Calu3 (cell line): ENCODE results near the gene MYH9. TPM values are rescaled to one million over a fixed set of nuclear protein-coding genes. Genes with fewer than 3 reads are reported as not detected.

Source experiments
- BruUV-seq: library from RNA; stranded (reverse); fragments of 400-500 nt; replicated peaks from 2 replicates; lab custom pipeline; 2021; lab: Mats Ljungman, UMichigan
- CTCF ChIA-PET: fragments of 300-600 bp; sonication (Branson Sonifier 250); formaldehyde crosslinking; loops from one replicate; lab custom pipeline; 2022; ENCODE audit warnings: antibody characterized with exemption; lab: Charles Lee
- DNase-seq: peaks from one replicate; pipeline ENCODE4 v3.0.0; 2022
- H3K27ac Mint-ChIP-seq: one replicate; pipeline ENCODE4 v1.8.0; 2022; ENCODE audit warnings: mixed read lengths; ENCODE audit not compliant: unreplicated experiment
- H3K27me3 Mint-ChIP-seq: one replicate; pipeline ENCODE4 v1.8.0; 2022; ENCODE audit warnings: mixed read lengths; ENCODE audit not compliant: unreplicated experiment
- H3K36me3 Mint-ChIP-seq: one replicate; pipeline ENCODE4 v1.8.0; 2022; ENCODE audit warnings: mild to moderate bottlenecking, moderate library complexity, mixed read lengths; ENCODE audit not compliant: insufficient read depth, unreplicated experiment
- H3K4me1 Mint-ChIP-seq: one replicate; pipeline ENCODE4 v1.8.0; 2022; ENCODE audit warnings: mild to moderate bottlenecking, low read depth, mixed read lengths; ENCODE audit not compliant: unreplicated experiment
- H3K4me3 Mint-ChIP-seq: one replicate; pipeline ENCODE4 v1.8.0; 2022; ENCODE audit warnings: mild to moderate bottlenecking, low read depth, moderate library complexity, mixed read lengths; ENCODE audit not compliant: unreplicated experiment
- H3K9me3 Mint-ChIP-seq: one replicate; pipeline ENCODE4 v1.8.0; 2022; ENCODE audit warnings: low read depth, mixed read lengths; ENCODE audit not compliant: unreplicated experiment
- intact Hi-C: fragments of 100-400 bp; cut with micrococcal nuclease; formaldehyde crosslinking; loops from one replicate; pipeline ENCODE4 v1.10.0; 2022; ENCODE audit not compliant: unreplicated experiment
- total RNA-seq: library from RNA; stranded (reverse); gene quantifications from 2 replicates; pipeline ENCODE4 v1.2.3, GENCODE V29; 2022
- TF ChIP-seq, protein P1 (sequence below): fragments of 200-600 bp; IDR thresholded peaks from one replicate; pipeline ENCODE4 v1.8.0; 2022; ENCODE audit warnings: antibody characterized with exemption; ENCODE audit not compliant: unreplicated experiment

MYH9 gene
- total RNA-seq, 1 experiment from 2014 or later, result 606 TPM

DNA sequence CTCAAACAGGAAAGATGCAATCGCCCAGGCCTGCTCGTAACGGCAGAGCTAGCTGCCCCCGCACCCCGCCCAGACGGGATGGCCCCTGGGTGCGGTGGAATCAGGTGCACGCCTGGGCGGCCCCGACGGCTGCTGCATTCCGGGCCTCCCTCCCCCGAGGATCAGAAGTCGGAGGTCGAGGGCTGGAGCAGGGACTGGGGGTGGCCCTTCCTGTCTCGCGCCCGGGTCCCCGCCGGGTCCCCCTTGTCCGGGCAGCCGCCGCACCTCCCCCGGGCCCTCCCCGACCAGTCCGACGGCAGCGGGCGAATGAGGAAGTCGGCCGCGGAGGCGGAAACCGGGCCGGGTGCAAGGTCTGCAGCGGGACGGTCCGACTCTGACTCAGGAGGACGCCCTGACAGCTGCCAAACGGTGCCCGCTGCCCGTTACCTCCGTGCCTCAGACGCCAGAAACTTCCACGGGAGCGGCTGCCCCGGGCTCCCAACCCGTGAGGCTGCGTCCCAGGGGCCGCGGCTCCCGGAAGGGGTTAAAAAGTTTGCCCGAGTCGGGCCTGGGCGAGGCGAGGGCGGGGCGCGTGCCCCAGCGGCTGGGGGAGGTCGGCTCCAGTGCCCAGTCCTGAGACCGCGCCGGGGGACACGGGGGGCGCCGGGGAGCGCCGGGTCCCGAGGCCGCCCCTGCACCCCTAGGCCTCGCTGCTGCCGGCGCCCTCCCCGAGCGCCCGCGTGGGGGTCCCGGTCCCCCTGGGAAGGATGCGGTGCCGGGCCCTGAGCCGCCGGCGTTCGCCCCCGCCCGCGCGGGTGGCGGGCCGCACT, 663 bp downstream of the MYH9 start:
- intact Hi-C loops, result loop anchor here (5.0 kb wide), 2 partner anchors 65 to 80 kb away; no protein-coding TSS in a partner anchor
- H3K27ac Mint-ChIP-seq, result peak overlapping the region; percentile 79
- CTCF ChIA-PET, result interaction anchor here (0.5 to 2.7 kb wide), 12 partner anchors 7 to 78 kb away, joined by 3 to 9 read pairs (median 4); no protein-coding TSS in a partner anchor
- peak overlapping the region; percentile 73 for H3K4me3 Mint-ChIP-seq
- DNase-seq, result peak; percentile 59
- H3K9me3 Mint-ChIP-seq, result no peaks in the 10 kb centered on the region
- H3K27me3 Mint-ChIP-seq, result no peaks in the 10 kb centered on the region
- H3K4me1 Mint-ChIP-seq, result peaks cover 34% of the 10 kb centered on the region
- H3K36me3 Mint-ChIP-seq, result peaks cover 57% of the 10 kb centered on the region
- TF ChIP-seq, protein P1, sequence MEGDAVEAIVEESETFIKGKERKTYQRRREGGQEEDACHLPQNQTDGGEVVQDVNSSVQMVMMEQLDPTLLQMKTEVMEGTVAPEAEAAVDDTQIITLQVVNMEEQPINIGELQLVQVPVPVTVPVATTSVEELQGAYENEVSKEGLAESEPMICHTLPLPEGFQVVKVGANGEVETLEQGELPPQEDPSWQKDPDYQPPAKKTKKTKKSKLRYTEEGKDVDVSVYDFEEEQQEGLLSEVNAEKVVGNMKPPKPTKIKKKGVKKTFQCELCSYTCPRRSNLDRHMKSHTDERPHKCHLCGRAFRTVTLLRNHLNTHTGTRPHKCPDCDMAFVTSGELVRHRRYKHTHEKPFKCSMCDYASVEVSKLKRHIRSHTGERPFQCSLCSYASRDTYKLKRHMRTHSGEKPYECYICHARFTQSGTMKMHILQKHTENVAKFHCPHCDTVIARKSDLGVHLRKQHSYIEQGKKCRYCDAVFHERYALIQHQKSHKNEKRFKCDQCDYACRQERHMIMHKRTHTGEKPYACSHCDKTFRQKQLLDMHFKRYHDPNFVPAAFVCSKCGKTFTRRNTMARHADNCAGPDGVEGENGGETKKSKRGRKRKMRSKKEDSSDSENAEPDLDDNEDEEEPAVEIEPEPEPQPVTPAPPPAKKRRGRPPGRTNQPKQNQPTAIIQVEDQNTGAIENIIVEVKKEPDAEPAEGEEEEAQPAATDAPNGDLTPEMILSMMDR, result no peak
- BruUV-seq, result no TSS peak

DNA sequence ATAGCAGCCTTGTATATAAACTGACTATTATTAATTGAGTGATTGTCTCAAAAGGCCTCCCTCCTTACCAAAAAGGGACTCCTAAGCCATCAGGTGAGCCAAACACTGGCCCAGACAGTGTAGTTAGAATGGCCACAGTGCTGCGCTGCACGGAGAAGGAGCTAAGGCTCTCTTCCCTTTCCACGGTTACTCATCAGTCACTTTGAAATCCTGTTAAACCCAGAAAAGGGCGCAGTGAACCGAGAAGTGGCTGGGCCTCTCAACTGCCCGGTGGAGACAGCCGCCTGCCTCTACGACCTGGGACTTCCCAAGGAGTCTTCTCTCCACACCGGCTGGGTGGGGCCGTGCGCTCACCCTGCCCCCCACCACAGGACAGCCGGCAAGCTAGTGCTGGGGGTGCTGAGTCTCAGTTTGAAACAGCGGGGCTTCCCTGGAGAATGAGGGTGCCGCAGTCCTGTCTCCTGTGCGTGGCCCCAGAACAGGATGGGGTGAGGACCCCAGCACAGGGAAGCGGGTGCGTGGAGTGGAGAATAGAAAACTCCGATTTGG, 1.3 kb downstream of the MYH9 start:
- DNase-seq, result peak; percentile 57
- Mint-ChIP-seq H3K4me1 (peaks cover 34% of the 10 kb centered on the region), H3K27ac (peak overlapping the region; percentile 79), H3K9me3 (no peaks in the 10 kb centered on the region), H3K4me3 (peak overlapping the region; percentile 73), H3K36me3 (peaks cover 64% of the 10 kb centered on the region), H3K27me3 (no peaks in the 10 kb centered on the region)
- intact Hi-C loops, result loop anchor here (5.0 kb wide), 2 partner anchors 66 to 81 kb away; no protein-coding TSS in a partner anchor
- no TSS peak for BruUV-seq
- CTCF ChIA-PET, result interaction anchor here (0.5 to 2.7 kb wide), 5 partner anchors 11 to 79 kb away, joined by 3 to 9 read pairs (median 5); no protein-coding TSS in a partner anchor
- TF ChIP-seq, protein P1, result no peak

GRCh38 chr22:36385491-36386350, 2.0 kb downstream of the MYH9 start:
- H3K9me3 Mint-ChIP-seq, result no peaks in the 10 kb centered on the region
- CTCF ChIA-PET, result interaction anchor here (0.8 to 2.7 kb wide), 4 partner anchors 10 to 80 kb away, joined by 3 to 9 read pairs (median 6); no protein-coding TSS in a partner anchor
- TF ChIP-seq, protein P1, result no peak
- TSS peak; percentile 27 for BruUV-seq
- peaks cover 71% of the 10 kb centered on the region for H3K36me3 Mint-ChIP-seq
- DNase-seq, result peak; percentile 79
- no peaks in the 10 kb centered on the region for H3K27me3 Mint-ChIP-seq
- H3K27ac Mint-ChIP-seq, result peak overlapping the region; percentile 79
- intact Hi-C loops, result loop anchor here (5.0 kb wide), 2 partner anchors 67 to 82 kb away; no protein-coding TSS in a partner anchor
- H3K4me1 Mint-ChIP-seq, result peaks cover 35% of the 10 kb centered on the region
- H3K4me3 Mint-ChIP-seq, result peak overlapping the region; percentile 73
